ENCODE measurements around the gene SRC.

DNA sequence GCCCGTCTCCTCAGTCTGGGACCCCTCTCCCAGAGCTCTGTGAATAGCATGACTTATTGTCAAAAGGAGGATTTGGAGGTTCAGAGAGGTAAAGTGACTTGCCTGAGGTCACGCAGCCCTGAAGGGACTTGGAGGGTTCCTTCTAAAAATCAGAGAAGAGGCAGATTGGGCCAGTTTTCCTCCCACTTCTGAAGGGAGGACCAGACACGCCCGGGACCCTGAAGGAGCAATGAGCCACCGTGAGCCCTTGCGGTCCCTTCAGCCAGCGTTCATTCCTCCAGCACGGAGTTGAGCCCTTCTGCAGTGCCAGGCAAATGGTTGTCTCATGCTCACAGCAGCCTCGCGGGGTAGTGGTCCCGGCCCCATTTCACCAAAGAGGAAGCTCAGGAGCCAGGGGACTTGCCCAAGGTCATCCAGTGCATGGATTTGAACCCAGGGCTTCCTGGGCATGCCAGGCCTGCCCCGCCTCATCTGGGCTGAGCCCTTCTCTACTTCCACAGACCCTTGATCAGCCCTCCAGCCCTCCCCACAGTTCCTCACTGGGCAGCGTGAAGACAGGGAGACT, 7.4 kb downstream of the SRC start:
- TF ChIP-seq POLR2A (IDR thresholded peaks at IDR 0.05; ENCODE audit: low read length) (no peak), GATA1 (IDR thresholded peaks at IDR 0.05; ENCODE audit: low read depth, low read length) (no peak)

All from erythroblast (primary cell).